Measurements from ENCODE around the gene PNP. TPM values are rescaled to one million over a fixed set of nuclear protein-coding genes. Genes with fewer than 3 reads are reported as not detected.
A peak's percentile ranks its signal among the peaks of the same experiment; 100 is the strongest.

Gene PNP
- polyA plus RNA-seq (2012; ENCODE audit: insufficient read length, low read depth) = 38.1 TPM

DNA sequence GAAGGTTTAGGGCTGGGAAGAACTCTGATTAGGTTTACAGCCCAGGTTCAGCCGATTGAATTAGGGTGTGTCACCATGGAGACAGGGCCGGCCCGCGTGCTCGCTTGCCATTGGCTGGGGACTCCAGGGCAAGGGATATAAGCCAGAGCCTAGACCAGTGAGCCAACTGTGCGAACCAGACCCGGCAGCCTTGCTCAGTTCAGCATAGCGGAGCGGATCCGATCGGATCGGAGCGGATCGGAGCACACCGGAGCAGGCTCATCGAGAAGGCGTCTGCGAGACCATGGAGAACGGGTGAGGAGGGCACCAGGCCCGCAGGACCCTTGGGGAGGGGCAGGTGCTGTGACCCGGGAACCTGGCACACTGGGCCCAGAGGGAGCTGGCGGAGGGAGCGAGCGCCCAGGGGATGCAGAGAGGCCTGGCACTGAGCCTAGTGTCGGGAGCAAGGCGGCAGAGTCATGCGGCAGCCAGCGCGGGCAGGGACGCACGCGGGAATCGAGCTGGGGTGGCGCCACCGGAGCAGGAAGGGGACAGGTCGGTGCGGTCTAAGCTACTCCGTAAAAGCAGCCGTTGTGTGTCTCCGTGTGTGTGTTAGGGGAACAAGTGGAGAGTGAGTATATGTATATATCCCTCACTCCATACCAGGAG is at the start of gene PNP:
Gene PNP, plus strand, starts transcription at position 165 of the 648 bp plus-strand sequence. Its CDS starts 119 bp downstream, at position 284.
- no peak for TF ChIP-seq TAF1 (IDR thresholded peaks at IDR 0.05; ENCODE audit: borderline replicate concordance, insufficient read depth, low read length)
- peak; percentile 76 for TF ChIP-seq POLR2AphosphoS5 (IDR thresholded peaks at IDR 0.05; ENCODE audit: low read depth, low read length)
- TF ChIP-seq FOXP2 (optimal IDR thresholded peaks at IDR 0.05; ENCODE audit: borderline replicate concordance, extremely low read depth, extremely low read length, insufficient read depth) = no peak
- no peak for TF ChIP-seq REST (IDR thresholded peaks at IDR 0.05; ENCODE audit: insufficient read depth in 1 of 2, low read depth in 2 of 2, low read length in 2 of 2)
- no peak for TF ChIP-seq SIN3A (IDR thresholded peaks at IDR 0.05; ENCODE audit: borderline replicate concordance, insufficient read depth, low read length)

- no peak for TF ChIP-seq SIN3A (IDR thresholded peaks at IDR 0.05; ENCODE audit: borderline replicate concordance, insufficient read depth, low read length)
- no peak for TF ChIP-seq POLR2AphosphoS5 (IDR thresholded peaks at IDR 0.05; ENCODE audit: low read depth, low read length)
- no peak for TF ChIP-seq TAF1 (IDR thresholded peaks at IDR 0.05; ENCODE audit: borderline replicate concordance, insufficient read depth, low read length)
- no peak for TF ChIP-seq FOXP2 (optimal IDR thresholded peaks at IDR 0.05; ENCODE audit: borderline replicate concordance, extremely low read depth, extremely low read length, insufficient read depth)
- TF ChIP-seq REST (IDR thresholded peaks at IDR 0.05; ENCODE audit: insufficient read depth in 1 of 2, low read depth in 2 of 2, low read length in 2 of 2) = no peak
These were observed 49.8 kb upstream of the PNP start for GRCh38 chr14:20419419-20419818.

GRCh38 chr14:20421267-20421666 is 47.9 kb upstream of the PNP start:
- TF ChIP-seq TAF1 (IDR thresholded peaks at IDR 0.05; ENCODE audit: borderline replicate concordance, insufficient read depth, low read length) (no peak), FOXP2 (optimal IDR thresholded peaks at IDR 0.05; ENCODE audit: borderline replicate concordance, extremely low read depth, extremely low read length, insufficient read depth) (no peak), POLR2AphosphoS5 (IDR thresholded peaks at IDR 0.05; ENCODE audit: low read depth, low read length) (no peak), REST (IDR thresholded peaks at IDR 0.05; ENCODE audit: insufficient read depth in 1 of 2, low read depth in 2 of 2, low read length in 2 of 2) (no peak), SIN3A (IDR thresholded peaks at IDR 0.05; ENCODE audit: borderline replicate concordance, insufficient read depth, low read length) (no peak)

GRCh38 chr14:20422886-20423285 is 46.3 kb upstream of the PNP start:
- TF ChIP-seq SIN3A (IDR thresholded peaks at IDR 0.05; ENCODE audit: borderline replicate concordance, insufficient read depth, low read length) (no peak), FOXP2 (optimal IDR thresholded peaks at IDR 0.05; ENCODE audit: borderline replicate concordance, extremely low read depth, extremely low read length, insufficient read depth) (no peak), TAF1 (IDR thresholded peaks at IDR 0.05; ENCODE audit: borderline replicate concordance, insufficient read depth, low read length) (no peak), POLR2AphosphoS5 (IDR thresholded peaks at IDR 0.05; ENCODE audit: low read depth, low read length) (no peak), REST (IDR thresholded peaks at IDR 0.05; ENCODE audit: insufficient read depth in 1 of 2, low read depth in 2 of 2, low read length in 2 of 2) (no peak)
